Activated naive CD4-positive, alpha-beta T cell treated with anti-CD3 and anti-CD28 coated beads, Interleukin-2, amount 50 U/mL, for 72 hours (primary cell): ENCODE results near the gene TPD52L1. TPM values are rescaled to one million over a fixed set of nuclear protein-coding genes. Genes with fewer than 3 reads are reported as not detected.

Experiments used
- ATAC-seq, 2 donors: fragments of 150-1000 bp; cut with Tn5 transposase; 2 replicates each; pipeline ENCODE4 v1.10.0; 2021; ENCODE audit warnings: mild to moderate bottlenecking in 2 of 2, moderate library complexity in 2 of 2
- DNase-seq, 2 donors: peaks; one replicate each; pipeline ENCODE4 v3.0.0; 2021 to 2022; ENCODE audit warnings: low spot score in 2 of 2
- H3K27ac Mint-ChIP-seq, 2 donors: one replicate each; pipeline ENCODE4 v1.8.0; 2022; ENCODE audit warnings: mild to moderate bottlenecking in 2 of 2, mixed read lengths in 2 of 2
- H3K36me3 Mint-ChIP-seq, 2 donors: one replicate each; pipeline ENCODE4 v1.8.0; 2022; ENCODE audit warnings: mixed read lengths in 2 of 2
- H3K9me3 Mint-ChIP-seq, 2 donors: one replicate each; pipeline ENCODE4 v1.8.0; 2022; ENCODE audit warnings: mixed read lengths in 2 of 2
- total RNA-seq, 2 donors: library from RNA; stranded (reverse); gene quantifications; one replicate each; pipeline ENCODE4 v1.2.3, GENCODE V29; 2022

Gene TPD52L1, protein sequence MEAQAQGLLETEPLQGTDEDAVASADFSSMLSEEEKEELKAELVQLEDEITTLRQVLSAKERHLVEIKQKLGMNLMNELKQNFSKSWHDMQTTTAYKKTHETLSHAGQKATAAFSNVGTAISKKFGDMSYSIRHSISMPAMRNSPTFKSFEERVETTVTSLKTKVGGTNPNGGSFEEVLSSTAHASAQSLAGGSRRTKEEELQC
- 1 to 10 TPM in 1 of 2 donors, under 1 TPM in 1; 0.87 to 1.6 TPM for total RNA-seq

DNA sequence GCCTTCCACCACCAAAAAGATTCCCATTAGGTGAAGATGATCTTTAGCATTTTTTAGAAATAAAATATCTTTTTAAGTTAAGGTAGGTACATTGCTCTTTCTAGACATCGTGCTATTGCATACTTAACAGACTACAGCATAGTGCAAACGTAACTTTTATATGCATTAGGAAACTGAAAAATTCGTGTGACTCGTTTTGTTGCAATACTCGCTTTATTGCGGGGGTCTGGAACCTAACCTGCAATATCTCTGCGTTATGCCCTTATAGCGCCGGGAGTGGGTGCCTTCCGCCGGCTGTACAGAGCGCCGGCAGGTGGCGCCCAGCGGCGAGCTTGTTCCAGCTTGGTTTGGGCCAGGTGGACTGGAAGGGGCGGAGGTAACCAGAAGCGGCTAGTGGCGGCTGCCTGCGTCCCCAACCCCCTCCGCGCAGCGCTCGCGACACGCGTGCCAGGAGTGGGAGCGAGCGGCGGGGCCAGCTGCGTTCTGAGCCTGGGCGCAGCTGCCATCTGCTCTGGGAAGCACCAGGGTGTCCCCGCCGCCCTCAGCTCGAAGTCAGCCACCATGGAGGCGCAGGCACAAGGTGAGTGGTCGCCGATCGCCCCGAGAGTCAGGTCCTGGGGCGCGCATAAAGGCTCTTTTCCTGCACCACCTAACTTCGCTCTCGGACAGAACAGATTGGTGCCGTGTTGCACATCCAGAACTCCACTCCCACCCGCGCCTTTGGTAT lies at the start of gene TPD52L1:
TPD52L1 (plus strand) TSS at position 383 of the 727 bp plus-strand sequence; CDS start at position 562, 179 bp downstream.
- H3K27ac Mint-ChIP-seq = no peak within 1 kb of the TSS
- H3K36me3 Mint-ChIP-seq = no peaks in the 10 kb centered on the region
- DNase-seq (peak; percentile 63 to 72), ATAC-seq (peak; percentile 93 to 97)
- no peaks in the 10 kb centered on the region for H3K9me3 Mint-ChIP-seq

DNA sequence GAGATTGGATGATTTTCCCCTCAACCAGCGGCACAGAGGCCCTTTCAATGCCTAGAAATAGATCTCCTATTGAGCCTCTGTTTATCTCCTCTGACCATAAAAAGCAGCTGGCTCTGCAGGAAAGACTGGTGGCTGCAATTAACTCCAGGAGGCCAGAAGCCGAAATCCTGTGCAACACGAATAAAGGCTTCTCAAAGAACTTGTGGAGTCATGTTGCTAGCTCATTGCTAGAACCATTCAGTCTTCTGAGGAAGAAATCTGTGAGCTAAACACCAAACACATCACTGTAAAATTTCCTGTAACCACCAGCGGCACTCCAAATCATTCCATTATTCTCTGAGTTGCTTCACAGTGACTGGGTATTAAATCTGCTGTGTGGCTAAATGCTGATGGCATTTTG lies 49.1 kb upstream of the TPD52L1 start:
- H3K27ac Mint-ChIP-seq = no peak overlapping the region
- ATAC-seq (no peak), DNase-seq (no peak)
- H3K36me3 Mint-ChIP-seq = peaks cover 0 to 2% of the 10 kb centered on the region in 2 donors
- H3K9me3 Mint-ChIP-seq = peaks cover 6 to 7% of the 10 kb centered on the region in 2 donors

DNA sequence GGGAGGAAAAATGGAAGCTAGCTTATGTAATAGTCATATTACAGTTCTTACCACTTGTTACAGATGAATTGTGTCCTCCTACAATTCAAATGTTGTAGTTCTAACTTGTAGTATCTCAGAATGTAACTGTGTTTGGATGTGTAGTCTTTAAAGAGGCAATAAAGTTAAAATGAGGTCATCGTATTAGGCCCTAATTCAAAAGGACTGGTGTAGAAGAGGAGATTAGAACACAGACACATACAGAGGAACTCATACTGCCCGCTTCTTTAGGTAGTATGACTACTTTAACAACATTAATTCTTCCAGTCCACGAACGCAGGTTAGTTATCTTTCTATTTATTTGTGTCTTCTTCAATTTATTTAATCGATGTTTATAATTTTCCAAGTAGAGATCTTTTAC lies 46.5 kb upstream of the TPD52L1 start:
- Mint-ChIP-seq H3K27ac (no peak overlapping the region), H3K36me3 (peaks cover 17 to 24% of the 10 kb centered on the region in 2 donors), H3K9me3 (peaks cover 29 to 30% of the 10 kb centered on the region in 2 donors)
- DNase-seq (no peak), ATAC-seq (no peak)

DNA sequence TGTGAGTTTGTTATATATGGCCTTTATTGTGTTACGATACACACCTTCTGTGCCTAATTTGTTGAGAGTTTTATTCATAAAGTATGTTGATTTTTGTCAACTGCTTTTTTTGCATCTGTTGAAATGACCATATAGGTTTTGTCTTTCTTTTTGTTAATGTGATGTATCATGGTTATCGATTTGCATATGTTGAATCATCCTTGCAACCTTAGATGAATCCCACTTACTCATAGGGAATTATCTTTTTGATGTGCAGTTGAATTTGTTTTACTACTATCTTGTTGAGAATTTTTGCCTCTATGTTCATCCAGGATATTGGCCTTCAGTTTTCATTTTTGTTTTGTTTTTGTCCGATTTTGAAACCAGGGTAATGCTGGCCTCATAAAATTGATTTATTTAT lies 45.7 kb upstream of the TPD52L1 start:
- Mint-ChIP-seq H3K27ac (no peak overlapping the region), H3K36me3 (peaks cover 22 to 32% of the 10 kb centered on the region in 2 donors), H3K9me3 (peaks cover 35 to 36% of the 10 kb centered on the region in 2 donors)
- DNase-seq = no peak
- ATAC-seq = no peak

DNA sequence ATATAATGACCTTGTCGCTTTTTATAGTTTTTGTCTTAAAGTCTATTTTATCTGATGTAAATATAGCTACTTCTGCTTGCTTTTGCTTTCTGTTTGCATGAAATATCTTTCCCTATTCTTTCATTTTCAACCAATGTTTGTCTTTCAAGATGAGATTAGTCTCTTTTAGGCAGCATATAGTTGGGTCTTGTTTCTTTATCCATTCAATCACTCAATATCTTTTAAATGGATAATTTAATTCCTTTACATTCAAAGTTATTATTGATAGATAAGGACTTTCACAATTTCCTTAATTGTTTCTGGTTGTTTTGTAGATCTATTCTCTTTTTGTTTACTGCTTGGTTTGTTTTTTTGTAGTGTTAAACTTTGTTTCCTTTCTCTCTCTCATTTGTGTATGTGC lies 43.5 kb upstream of the TPD52L1 start:
- Mint-ChIP-seq H3K27ac (no peak overlapping the region), H3K9me3 (peaks cover 35 to 36% of the 10 kb centered on the region in 2 donors), H3K36me3 (peaks cover 22 to 32% of the 10 kb centered on the region in 2 donors)
- DNase-seq (no peak), ATAC-seq (no peak)

DNA sequence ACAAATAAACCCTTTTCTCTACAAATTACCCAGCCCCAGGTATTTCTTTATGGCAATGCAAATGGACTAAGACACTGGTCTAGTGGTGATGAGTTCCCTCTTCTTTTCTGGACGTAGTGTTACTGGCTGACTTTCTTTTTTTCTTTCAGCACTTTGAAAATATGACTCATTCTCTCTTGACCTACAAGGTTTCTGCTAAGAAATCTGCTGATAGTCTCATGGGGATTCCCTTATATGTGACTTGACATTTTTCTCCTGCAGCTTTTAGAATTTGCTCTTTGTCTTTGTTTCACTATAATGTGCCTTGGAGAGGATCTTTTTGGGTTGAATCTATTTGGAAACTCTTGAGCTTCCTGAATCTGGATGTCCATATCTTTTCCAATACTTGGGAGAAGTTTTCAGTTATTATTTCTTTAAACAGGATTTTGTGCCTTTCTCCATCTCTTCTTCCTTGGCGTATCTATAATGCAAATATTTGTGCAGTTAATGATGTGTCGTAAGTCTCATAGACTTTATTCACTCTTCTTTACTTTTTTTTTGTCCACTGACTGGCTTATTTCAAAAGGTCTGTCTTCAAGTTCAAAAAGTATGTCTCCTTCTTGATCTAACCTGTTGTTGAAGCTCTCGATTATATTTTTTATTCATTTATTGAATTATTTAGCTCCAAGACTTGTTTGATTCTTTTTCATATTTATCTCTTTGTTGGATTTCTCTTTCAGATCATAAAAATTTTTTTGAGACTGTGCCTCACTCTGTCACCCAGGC lies 42.2 kb upstream of the TPD52L1 start:
- H3K9me3 Mint-ChIP-seq = peaks cover 35 to 36% of the 10 kb centered on the region in 2 donors
- DNase-seq = no peak
- ATAC-seq = no peak
- no peak overlapping the region for H3K27ac Mint-ChIP-seq
- H3K36me3 Mint-ChIP-seq = peaks cover 22 to 32% of the 10 kb centered on the region in 2 donors

DNA sequence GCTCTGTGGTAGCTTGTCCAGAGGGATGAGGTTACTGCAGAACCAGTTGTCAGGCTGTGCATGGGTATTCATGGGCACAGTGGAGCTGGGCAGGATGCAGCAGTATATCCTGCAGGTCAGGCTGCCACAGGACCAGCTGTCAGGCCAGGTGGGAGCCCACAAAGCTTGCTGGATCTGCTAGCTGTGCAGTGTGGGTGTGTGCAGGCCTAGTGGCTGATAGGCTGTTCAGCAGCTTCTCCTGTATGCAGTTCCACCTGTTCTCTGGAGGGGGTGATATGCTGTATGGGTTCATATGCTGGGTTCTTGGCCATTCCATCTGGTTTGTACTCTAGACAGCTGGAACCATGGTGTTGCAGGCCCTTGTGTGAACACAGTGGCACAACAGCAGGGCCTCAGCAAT lies 40.6 kb upstream of the TPD52L1 start:
- ATAC-seq (no peak), DNase-seq (no peak)
- Mint-ChIP-seq H3K9me3 (peaks cover 35 to 36% of the 10 kb centered on the region in 2 donors), H3K27ac (no peak overlapping the region), H3K36me3 (peaks cover 22 to 32% of the 10 kb centered on the region in 2 donors)

DNA sequence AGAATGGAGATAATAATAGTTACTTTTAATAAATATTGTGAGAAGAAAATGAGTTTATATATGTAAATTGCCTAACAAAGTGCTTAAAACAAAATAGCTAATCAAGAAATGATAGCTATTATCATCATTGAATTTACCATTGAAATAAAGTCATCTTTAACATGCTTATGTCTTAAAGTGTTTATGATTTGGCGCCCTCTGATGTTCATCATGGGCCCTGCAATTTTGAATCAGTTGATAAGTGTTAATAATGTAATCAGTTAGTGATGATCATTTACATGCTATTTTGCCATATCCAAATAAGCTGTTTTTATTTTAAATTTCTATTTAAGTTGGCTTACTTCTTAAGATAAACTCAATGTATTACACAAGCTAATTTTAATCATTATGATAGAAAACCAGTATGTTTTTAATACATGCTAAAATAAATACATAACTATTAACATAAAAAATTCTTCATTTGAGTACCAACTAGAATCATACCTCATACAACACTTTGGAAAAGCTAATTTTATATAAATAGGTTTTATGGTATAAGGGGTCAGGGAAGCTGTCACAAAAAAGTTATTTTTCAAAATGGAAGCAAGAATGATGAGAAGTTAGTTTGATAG lies 39.2 kb upstream of the TPD52L1 start:
- ATAC-seq (no peak), DNase-seq (peak in 1 of 2 donors; percentile 24)
- H3K27ac Mint-ChIP-seq = no peak overlapping the region
- peaks cover 22 to 30% of the 10 kb centered on the region in 2 donors for H3K36me3 Mint-ChIP-seq
- peaks cover 29 to 30% of the 10 kb centered on the region in 2 donors for H3K9me3 Mint-ChIP-seq

DNA sequence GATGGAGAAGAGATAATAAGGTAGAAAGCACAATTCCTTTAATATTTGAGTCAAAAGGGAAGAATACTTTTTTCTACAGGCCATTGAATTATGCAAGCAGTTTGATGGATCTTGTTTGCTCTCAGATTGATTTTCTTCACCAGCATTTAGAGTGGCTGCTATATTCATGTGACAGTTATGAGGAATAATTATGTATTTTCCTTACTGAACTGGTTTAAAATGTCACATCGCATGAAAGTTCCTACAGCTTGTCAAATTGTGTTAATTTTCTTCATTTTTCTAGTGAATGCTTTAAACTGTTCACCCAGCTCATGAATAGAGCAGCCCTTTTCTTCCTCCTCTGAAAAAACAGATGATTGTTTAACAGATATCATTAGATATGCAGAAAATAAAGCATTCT lies 37.4 kb upstream of the TPD52L1 start:
- Mint-ChIP-seq H3K9me3 (peaks cover 14% of the 10 kb centered on the region in 2 donors), H3K36me3 (peaks cover 14 to 17% of the 10 kb centered on the region in 2 donors), H3K27ac (no peak overlapping the region)
- no peak for DNase-seq
- no peak for ATAC-seq

DNA sequence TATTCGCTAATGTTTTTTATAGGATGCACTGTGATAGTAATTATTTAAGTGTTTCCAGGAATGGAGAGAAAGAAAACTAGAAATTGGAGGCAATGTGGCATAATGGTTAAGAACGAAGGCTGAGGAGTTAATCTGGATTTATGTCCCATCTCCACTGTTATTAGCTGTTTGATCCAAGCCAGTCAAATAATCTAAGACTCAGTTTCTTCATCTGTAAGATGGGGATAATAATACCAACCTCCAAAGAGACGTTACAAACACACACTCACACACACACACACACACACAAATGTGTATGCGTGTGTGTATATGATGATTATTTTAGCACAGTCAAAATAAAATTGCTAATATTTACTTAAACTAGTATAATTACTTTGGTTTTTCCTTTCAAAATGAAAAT lies 36.9 kb upstream of the TPD52L1 start:
- peaks cover 8 to 9% of the 10 kb centered on the region in 2 donors for H3K9me3 Mint-ChIP-seq
- DNase-seq (no peak), ATAC-seq (no peak)
- H3K36me3 Mint-ChIP-seq = peaks cover 9 to 11% of the 10 kb centered on the region in 2 donors
- no peak overlapping the region for H3K27ac Mint-ChIP-seq

DNA sequence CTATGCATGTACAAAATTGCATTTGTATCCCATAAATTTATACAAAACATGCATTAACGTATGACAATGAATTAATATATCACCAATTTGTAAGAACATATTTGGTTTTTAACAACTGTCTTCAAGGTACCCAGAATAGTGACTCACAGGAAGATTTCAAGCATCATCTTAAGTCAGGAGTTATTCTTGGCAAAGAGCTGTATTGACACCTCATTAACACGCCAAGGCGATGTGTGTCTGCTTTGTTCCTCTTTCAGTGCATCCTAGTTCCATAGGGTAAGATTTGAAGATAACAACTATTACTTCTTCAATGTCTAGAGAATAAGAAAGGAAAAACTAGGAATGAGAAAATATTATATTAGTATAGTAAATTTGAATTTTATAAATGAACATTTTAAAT lies 35.8 kb upstream of the TPD52L1 start:
- H3K9me3 Mint-ChIP-seq = no peaks in the 10 kb centered on the region
- no peak overlapping the region for H3K27ac Mint-ChIP-seq
- ATAC-seq (no peak), DNase-seq (no peak)
- H3K36me3 Mint-ChIP-seq = peaks cover 0 to under 1% of the 10 kb centered on the region in 2 donors

DNA sequence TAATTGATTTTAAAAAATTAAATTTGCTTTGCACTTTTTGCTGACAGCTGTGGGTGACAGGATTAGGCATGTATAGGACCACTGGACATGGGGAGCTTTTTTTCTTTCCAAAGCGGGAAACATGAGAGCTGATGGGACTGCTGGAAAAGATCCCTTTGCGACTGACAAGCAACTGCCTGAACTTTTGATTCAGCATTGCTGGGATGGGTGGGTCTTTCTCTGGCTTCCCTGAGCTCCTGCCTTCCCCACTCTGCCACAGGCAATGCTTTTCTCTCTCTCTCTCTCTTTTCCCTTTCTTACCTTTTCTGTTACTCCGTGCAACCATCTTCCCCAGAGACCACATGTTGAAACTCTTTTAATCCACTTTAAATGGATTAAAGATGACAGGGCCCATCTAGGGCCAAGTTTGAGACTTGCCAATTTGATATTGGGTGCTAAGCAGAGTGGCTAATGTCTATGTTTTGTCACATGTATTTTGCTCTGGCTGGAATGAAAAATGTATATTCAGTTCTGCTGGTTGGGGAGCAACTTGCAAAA lies 33.5 kb upstream of the TPD52L1 start:
- DNase-seq (no peak), ATAC-seq (no peak)
- Mint-ChIP-seq H3K9me3 (no peaks in the 10 kb centered on the region), H3K27ac (no peak overlapping the region), H3K36me3 (no peaks in the 10 kb centered on the region)

DNA sequence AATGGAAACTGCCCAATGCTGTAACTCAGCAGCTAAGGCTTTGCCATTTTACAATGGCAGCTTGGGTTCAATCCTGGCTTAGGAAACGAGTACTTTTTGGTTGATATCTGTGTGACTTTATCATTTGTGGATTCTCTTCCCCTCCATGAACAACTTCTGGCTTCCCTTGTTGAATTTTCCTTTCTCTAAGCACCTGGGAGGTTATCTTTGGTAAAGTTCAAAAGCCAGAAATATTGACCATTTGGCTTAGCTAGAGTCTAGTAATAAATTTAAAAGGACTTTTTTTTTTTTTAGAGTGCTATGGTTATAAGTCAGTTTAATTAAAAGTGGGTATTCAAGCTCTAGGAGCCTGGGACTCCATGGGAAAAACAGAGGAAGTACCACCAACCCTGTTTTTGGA lies 31.7 kb upstream of the TPD52L1 start:
- Mint-ChIP-seq H3K9me3 (no peaks in the 10 kb centered on the region), H3K36me3 (no peaks in the 10 kb centered on the region), H3K27ac (no peak overlapping the region)
- ATAC-seq = no peak
- no peak for DNase-seq

DNA sequence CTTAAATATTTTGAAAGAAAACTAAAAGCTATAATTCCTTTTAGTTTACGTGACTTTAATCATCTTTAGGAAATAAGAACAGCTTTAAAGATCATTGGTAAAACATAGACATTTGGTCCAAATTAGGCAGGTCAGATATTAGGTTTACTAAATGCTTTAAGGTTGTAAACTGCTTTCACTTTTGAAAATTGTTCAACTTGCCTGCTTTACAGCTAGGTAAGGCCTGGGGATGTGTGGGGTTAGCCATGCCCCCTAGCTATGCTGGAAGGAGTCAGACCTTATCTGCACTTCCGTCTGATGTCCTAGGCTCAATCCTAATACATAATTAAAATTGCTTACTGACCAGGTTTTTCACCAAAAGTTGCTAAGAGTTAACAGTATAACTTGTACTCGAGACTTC lies 30.5 kb upstream of the TPD52L1 start:
- no peak for DNase-seq
- Mint-ChIP-seq H3K27ac (peak overlapping the region in 1 of 2 donors; percentile 42), H3K9me3 (no peaks in the 10 kb centered on the region), H3K36me3 (no peaks in the 10 kb centered on the region)
- no peak for ATAC-seq

DNA sequence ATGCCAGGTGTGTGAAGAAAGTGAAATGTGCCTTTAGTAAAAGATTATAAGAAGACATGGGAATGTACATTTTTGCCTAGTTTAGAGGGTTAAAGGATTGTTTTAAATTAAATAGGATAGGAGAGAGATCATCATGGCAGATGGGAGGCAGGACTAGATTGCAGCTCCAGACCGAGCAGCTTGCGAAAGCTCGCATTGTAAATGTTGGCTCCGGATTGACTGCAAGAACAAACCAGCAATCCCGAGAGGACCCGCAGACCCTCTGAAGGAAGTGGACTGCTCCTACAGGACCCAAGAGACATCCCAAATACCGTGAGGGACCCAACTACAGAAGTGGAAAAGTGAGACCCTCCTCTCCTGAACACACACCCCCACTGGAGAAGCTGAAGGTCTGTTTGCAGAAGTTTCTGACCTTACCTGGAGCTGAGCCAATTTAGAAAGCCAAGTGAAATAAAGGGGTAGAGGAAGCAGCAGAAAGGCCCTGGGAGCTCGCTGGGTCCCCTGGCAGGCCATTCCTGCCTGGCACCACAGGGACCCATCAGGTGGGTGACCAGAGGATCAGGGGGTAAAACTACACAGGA lies 30.0 kb upstream of the TPD52L1 start:
- H3K36me3 Mint-ChIP-seq = no peaks in the 10 kb centered on the region

DNA sequence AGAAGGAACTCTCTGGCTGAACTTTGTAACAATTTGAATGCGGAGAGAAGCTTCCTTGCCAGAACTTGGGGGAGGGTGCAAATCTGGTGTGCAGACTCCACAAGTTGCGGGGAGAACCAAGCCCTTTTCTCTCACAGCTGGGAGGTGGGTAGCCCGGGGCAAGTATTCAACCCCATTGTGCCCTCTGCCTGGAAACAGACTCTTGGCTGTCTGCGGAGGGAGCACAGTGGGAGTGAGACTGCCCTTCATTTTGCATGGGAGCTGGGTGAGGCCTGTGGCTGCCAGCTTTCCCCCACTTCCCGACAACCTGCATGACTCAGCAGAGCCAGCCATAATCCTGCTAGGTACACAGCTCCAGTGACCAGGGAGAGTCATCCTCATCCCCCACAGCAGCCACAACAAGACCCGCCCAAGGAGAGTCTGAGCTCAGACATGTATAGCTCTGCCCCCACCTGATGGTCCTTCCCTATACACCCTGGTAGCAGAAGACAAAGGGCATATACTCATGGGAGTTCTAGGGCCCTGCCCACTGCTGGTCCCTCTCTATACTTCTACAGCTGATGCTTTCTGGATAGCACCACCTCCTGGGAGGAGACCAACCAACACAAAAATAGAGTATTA lies 29.4 kb upstream of the TPD52L1 start:
- DNase-seq (no peak), ATAC-seq (no peak)
- Mint-ChIP-seq H3K27ac (no peak overlapping the region), H3K9me3 (no peaks in the 10 kb centered on the region), H3K36me3 (no peaks in the 10 kb centered on the region)

More for the DNA sequence above, 30.0 kb upstream of the TPD52L1 start:
- no peak for DNase-seq
- Mint-ChIP-seq H3K27ac (peak overlapping the region in 1 of 2 donors; percentile 42), H3K9me3 (no peaks in the 10 kb centered on the region)
- ATAC-seq = no peak
